ENCODE measurements around the gene WDR12. TPM values are rescaled to one million over a fixed set of nuclear protein-coding genes. Genes with fewer than 3 reads are reported as not detected.

WDR12 gene
- total RNA-seq, 1 experiment from 2014 or later = 140 TPM

DNA sequence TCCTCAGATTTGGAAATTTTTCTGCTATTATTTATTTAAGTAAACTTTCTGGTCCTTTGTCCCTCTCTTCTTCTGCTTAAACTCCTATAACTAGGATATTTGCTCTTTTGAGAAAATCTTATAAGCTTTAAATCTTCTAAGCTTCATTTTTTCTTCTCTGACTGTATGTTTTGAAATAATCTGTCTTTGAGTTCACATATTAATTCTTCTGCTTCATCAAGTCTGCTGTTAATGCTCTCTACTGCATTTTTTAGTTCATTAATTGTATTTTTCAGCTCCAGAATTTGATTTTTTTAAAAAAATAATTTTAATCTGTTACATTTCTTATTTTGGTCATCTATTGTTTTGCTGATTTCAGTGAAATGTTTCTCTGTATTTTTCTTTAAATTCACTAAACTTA is 68.8 kb downstream of the WDR12 start (continued):
- TF ChIP-seq, protein P1, sequence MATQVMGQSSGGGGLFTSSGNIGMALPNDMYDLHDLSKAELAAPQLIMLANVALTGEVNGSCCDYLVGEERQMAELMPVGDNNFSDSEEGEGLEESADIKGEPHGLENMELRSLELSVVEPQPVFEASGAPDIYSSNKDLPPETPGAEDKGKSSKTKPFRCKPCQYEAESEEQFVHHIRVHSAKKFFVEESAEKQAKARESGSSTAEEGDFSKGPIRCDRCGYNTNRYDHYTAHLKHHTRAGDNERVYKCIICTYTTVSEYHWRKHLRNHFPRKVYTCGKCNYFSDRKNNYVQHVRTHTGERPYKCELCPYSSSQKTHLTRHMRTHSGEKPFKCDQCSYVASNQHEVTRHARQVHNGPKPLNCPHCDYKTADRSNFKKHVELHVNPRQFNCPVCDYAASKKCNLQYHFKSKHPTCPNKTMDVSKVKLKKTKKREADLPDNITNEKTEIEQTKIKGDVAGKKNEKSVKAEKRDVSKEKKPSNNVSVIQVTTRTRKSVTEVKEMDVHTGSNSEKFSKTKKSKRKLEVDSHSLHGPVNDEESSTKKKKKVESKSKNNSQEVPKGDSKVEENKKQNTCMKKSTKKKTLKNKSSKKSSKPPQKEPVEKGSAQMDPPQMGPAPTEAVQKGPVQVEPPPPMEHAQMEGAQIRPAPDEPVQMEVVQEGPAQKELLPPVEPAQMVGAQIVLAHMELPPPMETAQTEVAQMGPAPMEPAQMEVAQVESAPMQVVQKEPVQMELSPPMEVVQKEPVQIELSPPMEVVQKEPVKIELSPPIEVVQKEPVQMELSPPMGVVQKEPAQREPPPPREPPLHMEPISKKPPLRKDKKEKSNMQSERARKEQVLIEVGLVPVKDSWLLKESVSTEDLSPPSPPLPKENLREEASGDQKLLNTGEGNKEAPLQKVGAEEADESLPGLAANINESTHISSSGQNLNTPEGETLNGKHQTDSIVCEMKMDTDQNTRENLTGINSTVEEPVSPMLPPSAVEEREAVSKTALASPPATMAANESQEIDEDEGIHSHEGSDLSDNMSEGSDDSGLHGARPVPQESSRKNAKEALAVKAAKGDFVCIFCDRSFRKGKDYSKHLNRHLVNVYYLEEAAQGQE (IDR thresholded peaks at IDR 0.05; ENCODE audit: low read depth) = no peak
- no peak for TF ChIP-seq FOSL1 (IDR thresholded peaks at IDR 0.05; ENCODE audit: low read depth)

DNA sequence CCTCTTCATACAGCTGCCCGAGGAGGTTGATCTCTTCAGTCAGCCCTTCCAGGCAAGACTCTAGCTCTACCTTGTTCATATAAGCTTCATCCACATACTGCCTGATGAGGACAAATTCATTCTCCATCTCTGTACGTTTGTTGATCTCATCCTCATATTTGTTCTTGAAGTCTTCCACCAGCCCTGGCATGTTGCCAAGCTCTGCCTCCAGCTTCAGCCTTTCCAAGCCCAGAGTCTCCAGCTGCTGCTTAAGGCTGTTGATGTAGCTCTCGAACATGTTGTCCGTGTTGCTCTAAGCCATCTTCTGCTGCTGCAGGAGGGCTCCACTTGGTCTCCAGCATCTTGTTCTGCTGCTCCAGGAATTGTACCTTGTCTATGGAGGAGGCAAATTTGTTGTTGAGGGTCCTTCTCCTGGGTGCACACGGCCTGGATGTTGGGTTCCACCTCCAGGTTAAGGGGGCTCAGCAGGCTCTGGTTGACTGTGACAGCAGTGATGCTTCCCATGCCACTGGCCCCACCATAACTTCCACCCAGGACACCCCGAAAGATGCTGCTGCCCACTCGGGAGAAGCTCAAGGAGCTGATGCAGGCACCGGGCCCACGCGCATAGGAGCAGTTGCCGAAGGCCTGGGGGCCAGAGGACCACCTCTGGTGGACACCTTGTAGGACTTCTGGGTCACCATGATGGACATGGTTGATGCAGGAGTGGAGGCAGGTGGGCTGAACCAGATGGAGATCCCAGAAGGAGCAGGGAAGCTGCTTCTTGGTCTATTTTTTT is 70.2 kb downstream of the WDR12 start:
- no peaks in the 10 kb centered on the region for H3K79me2 ChIP-seq (ENCODE audit: insufficient read depth, low read length)
- CTCF ChIA-PET = no interaction called here

More for the DNA sequence above, 70.2 kb downstream of the WDR12 start:
- no peak overlapping the region for H3K4me3 ChIP-seq (replicated peaks in 1 of 2; ENCODE audit: low read depth in 1 of 2, low read length in 2 of 2)
- DNase-seq (ENCODE audit: low read depth, low spot score) = no peak
- no peaks in the 10 kb centered on the region for H3K27me3 ChIP-seq (ENCODE audit: insufficient read depth, low read length)
- ChIA-PET POLR2A (no interaction called here), RAD21 (ENCODE audit: low non-redundant PET in 1 of 2, low total read pairs in 2 of 2, uncharacterized antibody in 2 of 2, unreplicated experiment in 2 of 2) (no interaction called here)
- intact Hi-C loops (cut with micrococcal nuclease) = no loop called here
- H3K36me3 ChIP-seq (ENCODE audit: control insufficient read depth in 1 of 2, insufficient read depth in 2 of 2, low read length in 2 of 2) = no peaks in the 10 kb centered on the region
- 0 out of 4 replicates have a peak, but pooled peaks cover 0 to 4% of the 10 kb centered on the region in 2 experiments for H3K9me3 ChIP-seq (ENCODE audit: control insufficient read depth in 1 of 2, insufficient read depth in 1 of 2, low read depth in 1 of 2, low read length in 2 of 2)
- no peak overlapping the region for H3K27ac ChIP-seq (ENCODE audit: low read depth, low read length)
- H2AFZ ChIP-seq (ENCODE audit: low read depth, low read length, poor library complexity, severe bottlenecking) = no peak overlapping the region
- BruUV-seq (replicated peaks) = no TSS peak
- H3K4me2 ChIP-seq (ENCODE audit: low read length) = no peak overlapping the region
- no peaks in the 10 kb centered on the region for H4K20me1 ChIP-seq (ENCODE audit: insufficient read depth)
- no peak for ATAC-seq
- TF ChIP-seq POLR2AphosphoS5 (IDR thresholded peaks at IDR 0.05; ENCODE audit: low read depth, low read length) (no peak), SIN3A (IDR thresholded peaks at IDR 0.05; ENCODE audit: low read depth) (no peak), EGR1 (IDR thresholded peaks at IDR 0.05; ENCODE audit: low read depth) (no peak), ZBTB33 (IDR thresholded peaks at IDR 0.05; ENCODE audit: extremely low read depth, insufficient replicate concordance, low read length) (no peak), ZNF274 (IDR thresholded peaks at IDR 0.05; ENCODE audit: low read depth, low read length) (no peak), SP1 (IDR thresholded peaks at IDR 0.05; ENCODE audit: low read depth) (no peak), CBX3 (IDR thresholded peaks at IDR 0.05; ENCODE audit: low read depth) (no peak)
- TF ChIP-seq, protein P1 (IDR thresholded peaks at IDR 0.05; ENCODE audit: low read depth) = no peak
- no peaks in the 10 kb centered on the region for H3K4me1 ChIP-seq (ENCODE audit: control insufficient read depth in 1 of 2, insufficient read depth in 2 of 2, low read length in 2 of 2)
- H3K9me2 ChIP-seq (ENCODE audit: insufficient read depth) = no peaks in the 10 kb centered on the region
- no peak overlapping the region for H3K9ac ChIP-seq (ENCODE audit: low read length)

All from HCT116 (cell line).